GM12878 (cell line): Measurements from ENCODE around the gene PDE1C. TPM values are rescaled to one million over a fixed set of nuclear protein-coding genes. Genes with fewer than 3 reads are reported as not detected.

Source experiments
- ATAC-seq: fragments of 200-7000 bp; cut with Tn5 transposase; 3 replicates; pipeline ENCODE4 v1.9.1; 2020; ENCODE audit warnings: mild to moderate bottlenecking, moderate library complexity
- BruUV-seq: library from RNA; stranded (reverse); fragments of 400-500 nt; replicated peaks from 2 replicates; lab custom pipeline; 2021; lab: Mats Ljungman, UMichigan
- CTCF ChIA-PET: fragments of 300-600 bp; sonication (Branson Sonifier 250); formaldehyde crosslinking; extraction: SDS; loops from one replicate; lab custom pipeline; 2021; ENCODE audit warnings: inconsistent platforms; lab: Yijun Ruan, JAX
- POLR2A ChIA-PET: fragments of 350-600 bp; formaldehyde crosslinking; extraction: SDS; loops from one replicate; lab custom pipeline; 2021; ENCODE audit warnings: inconsistent platforms; lab: Charles Lee
- RAD21 ChIA-PET: fragments of 300-600 bp; sonication (Branson Sonifier 250); formaldehyde crosslinking; loops from one replicate; lab custom pipeline; 2023; ENCODE audit warnings: antibody characterized with exemption; ENCODE audit not compliant: unreplicated experiment; lab: Charles Lee
- SMC1A ChIA-PET: fragments of 300-600 bp; sonication (Branson Sonifier 250); formaldehyde crosslinking; loops from one replicate; lab custom pipeline; 2023; ENCODE audit not compliant: unreplicated experiment, uncharacterized antibody; lab: Charles Lee
- DNase-seq: peaks from one replicate; pipeline ENCODE4 v3.0.0-alpha.2; 2011; ENCODE audit warnings: low read depth, low spot score
- FAIRE-seq: peaks from 3 replicates; lab custom pipeline; 2011; peaks lifted over from hg19 to GRCh38; lab: Jason Lieb, UNC
- H2AFZ ChIP-seq: 2 replicates; pipeline ENCODE4 v1.6.0; 2011; ENCODE audit warnings: low read depth, low read length, control low read depth; ENCODE audit not compliant: control insufficient read depth
- H3K27ac ChIP-seq: 2 replicates; pipeline ENCODE4 v1.5.1; 2011; ENCODE audit warnings: control low read depth; ENCODE audit not compliant: control insufficient read depth, insufficient read depth
- H3K27me3 ChIP-seq, 2 experiments: replicated peaks in 1 of 2; 2 replicates each; pipeline versions ENCODE4 v1.6.0 to v1.6.1; 2011; ENCODE audit warnings: low read length in 1 of 2; ENCODE audit not compliant: control insufficient read depth in 2 of 2, insufficient read depth in 2 of 2
- H3K36me3 ChIP-seq, 2 experiments: 2 replicates each; pipeline ENCODE4 v1.5.1; 2011; ENCODE audit warnings: low read length in 1 of 2; ENCODE audit not compliant: control insufficient read depth in 2 of 2, insufficient read depth in 2 of 2
- H3K4me1 ChIP-seq: 2 replicates; pipeline ENCODE4 v1.6.1; 2011; ENCODE audit warnings: mild to moderate bottlenecking, low read length, moderate library complexity, mixed read lengths; ENCODE audit not compliant: control insufficient read depth, insufficient read depth
- H3K4me2 ChIP-seq: 2 replicates; pipeline ENCODE4 v1.6.0; 2011; ENCODE audit warnings: control low read depth; ENCODE audit not compliant: control insufficient read depth, insufficient read depth
- H3K4me3 ChIP-seq: fragments of 200-600 bp; sonication (generic); 2 replicates; pipeline ENCODE4 v1.5.1; 2016
- H3K79me2 ChIP-seq: 2 replicates; pipeline ENCODE4 v1.6.0; 2011; ENCODE audit warnings: low read length; ENCODE audit not compliant: control insufficient read depth, insufficient read depth
- H3K9ac ChIP-seq: 2 replicates; pipeline ENCODE4 v1.8.0; 2011; ENCODE audit warnings: low read length, control low read depth, mixed read lengths; ENCODE audit not compliant: control insufficient read depth, insufficient read depth
- H3K9me3 ChIP-seq: replicated peaks from 3 replicates; pipeline ENCODE4 v1.5.1; 2011; ENCODE audit warnings: mild to moderate bottlenecking, low read length; ENCODE audit not compliant: control insufficient read depth, insufficient read depth
- H4K20me1 ChIP-seq: 2 replicates; pipeline ENCODE4 v1.6.0; 2011; ENCODE audit not compliant: control insufficient read depth, insufficient read depth
- CEBPB ChIP-seq, 2 experiments: fragments of 150-350 bp in 1 of 2; IDR thresholded peaks; 2 replicates each; pipeline ENCODE4 v1.6.1; 2012 to 2014; ENCODE audit warnings: low read depth in 2 of 2, low read length in 2 of 2, borderline replicate concordance in 1 of 2, inconsistent platforms in 1 of 2
- CUX1 ChIP-seq: IDR thresholded peaks from 2 replicates; pipeline ENCODE4 v1.6.1; 2012; ENCODE audit warnings: improper control_type of control experiment, low read depth, low read length; ENCODE audit not compliant: insufficient replicate concordance
- JUND ChIP-seq: IDR thresholded peaks from 2 replicates; pipeline ENCODE4 v1.6.1; 2012; ENCODE audit warnings: low read depth, mild to moderate bottlenecking, low read length, improper control_type of control experiment, moderate library complexity
- POLR2AphosphoS5 ChIP-seq: IDR thresholded peaks from 2 replicates; pipeline ENCODE4 v1.6.1; 2011; ENCODE audit warnings: mild to moderate bottlenecking, low read length, inconsistent platforms
- RB1 ChIP-seq: fragments of 450-650 bp; formaldehyde crosslinking; IDR thresholded peaks from 2 replicates; pipeline ENCODE4 v1.6.1; 2017; ENCODE audit warnings: mild to moderate bottlenecking, borderline replicate concordance
- RBBP5 ChIP-seq: fragments of 200-600 bp; sonication (generic); conservative IDR thresholded peaks from 2 replicates; pipeline ENCODE4 v1.6.1; 2016
- RFX5 ChIP-seq: IDR thresholded peaks from 2 replicates; pipeline ENCODE4 v1.6.1; 2011; ENCODE audit warnings: low read depth, low read length, improper control_type of control experiment
- SREBF2 ChIP-seq: IDR thresholded peaks from 2 replicates; pipeline ENCODE4 v1.6.1; 2012; ENCODE audit warnings: mild to moderate bottlenecking, low read length
- SUPT20H ChIP-seq: IDR thresholded peaks from 2 replicates; pipeline ENCODE4 v1.6.1; 2011; ENCODE audit warnings: low read depth, mild to moderate bottlenecking, low read length, moderate library complexity, borderline replicate concordance; ENCODE audit not compliant: control insufficient read depth
- TARDBP ChIP-seq: IDR thresholded peaks from 2 replicates; pipeline ENCODE4 v1.6.1; 2016; ENCODE audit warnings: borderline replicate concordance
- TCF7 ChIP-seq: IDR thresholded peaks from 2 replicates; pipeline ENCODE4 v1.6.1; 2014; ENCODE audit warnings: antibody characterized with exemption, borderline replicate concordance
- ZBED1 ChIP-seq: IDR thresholded peaks from 2 replicates; pipeline ENCODE4 v1.6.1; 2016; ENCODE audit warnings: borderline replicate concordance
- WGBS: methylation state at CpG from one replicate; pipeline ENCODE4 v1.1.6; 2016; ENCODE audit warnings: low lambda C conversion rate; ENCODE audit not compliant: insufficient replicate concordance, insufficient coverage; ENCODE audit errors: missing lambda C conversion rate; 5-methylcytosine and 5-hydroxymethylcytosine counted together
- in situ Hi-C: fragments of 300-500 bp; cut with MboI; formaldehyde crosslinking; loops from 9 replicates; pipeline ENCODE4 v1.14.3; 2018; ENCODE audit warnings: mixed read lengths
- intact Hi-C: fragments of 100-400 bp; cut with micrococcal nuclease; formaldehyde crosslinking; loops from one replicate; pipeline ENCODE4 v1.14.2; 2022; ENCODE audit not compliant: unreplicated experiment
- polyA plus RNA-seq, 11 experiments: library from polyadenylated mRNA; depleted of rRNA in 4 of 11; unstranded in 6 of 11; stranded (reverse) in 5 of 11; fragments of >200 nt; fragmentation: Nextera tagmentation in 4 of 11; fragmentation: Illumina TruSeq in 1 of 11; extraction: Ambion mirVana in 4 of 11; extraction: Trizol in 1 of 11; gene quantifications; 1 replicate in 1 of 11; 2 replicates in 10 of 11; pipeline versions ENCODE4 v1.2.1 to v1.2.3, GENCODE V29; 2011 to 2016; ENCODE audit warnings: inconsistent platforms in 2 of 11, missing spikeins in 2 of 11, low read depth in 1 of 11
- total RNA-seq, 4 experiments: library from RNA; depleted of rRNA in 3 of 4; stranded (reverse); fragments of >200 nt in 3 of 4; fragmentation: Illumina TruSeq in 1 of 4; extraction: Trizol in 1 of 4; gene quantifications; 2 replicates each; pipeline versions ENCODE4 v1.2.1 to v1.2.3, GENCODE V29; 2013 to 2021
- TF ChIP-seq, protein P1 (sequence below): IDR thresholded peaks from 2 replicates; pipeline ENCODE4 v1.6.1; 2012; ENCODE audit warnings: low read depth, low read length, improper control_type of control experiment

PDE1C gene
- total and polyA plus RNA-seq, 10 of the 15 experiments (the other 5 are each of a cell fraction or from before 2014, with no cell fraction given): 0.29 to 2.3 (median 0.70) TPM

GRCh38 chr7:31729195-31729804, 340.9 kb downstream of the PDE1C start:
- Histone ChIP-seq H3K79me2 (no peaks in the 10 kb centered on the region), H3K27me3 (no peaks in the 10 kb centered on the region; a peak in 2 of 4 replicates), H2AFZ (no peak overlapping the region), H3K9ac (no peak overlapping the region), H4K20me1 (no peaks in the 10 kb centered on the region), H3K4me1 (no peaks in the 10 kb centered on the region), H3K36me3 (no peaks in the 10 kb centered on the region), H3K4me3 (no peak overlapping the region), H3K4me2 (no peak overlapping the region), H3K27ac (no peak overlapping the region), H3K9me3 (no peaks in the 10 kb centered on the region)
- no TSS peak for BruUV-seq
- 31% methylated on average over 3 of the region's 3 CpGs for WGBS
- in situ Hi-C loops: no loop called here
- TF ChIP-seq RFX5 (no peak), CEBPB (IDR thresholded peaks at IDR 0.05; ENCODE audit: borderline replicate concordance in 1 of 2, low read depth in 2 of 2, low read length in 2 of 2) (no peak), RBBP5 (no peak), CUX1 (no peak), SREBF2 (no peak), JUND (no peak), SUPT20H (no peak), TARDBP (no peak), TCF7 (no peak), RB1 (no peak), ZBED1 (no peak), POLR2AphosphoS5 (no peak)
- TF ChIP-seq, protein P1, sequence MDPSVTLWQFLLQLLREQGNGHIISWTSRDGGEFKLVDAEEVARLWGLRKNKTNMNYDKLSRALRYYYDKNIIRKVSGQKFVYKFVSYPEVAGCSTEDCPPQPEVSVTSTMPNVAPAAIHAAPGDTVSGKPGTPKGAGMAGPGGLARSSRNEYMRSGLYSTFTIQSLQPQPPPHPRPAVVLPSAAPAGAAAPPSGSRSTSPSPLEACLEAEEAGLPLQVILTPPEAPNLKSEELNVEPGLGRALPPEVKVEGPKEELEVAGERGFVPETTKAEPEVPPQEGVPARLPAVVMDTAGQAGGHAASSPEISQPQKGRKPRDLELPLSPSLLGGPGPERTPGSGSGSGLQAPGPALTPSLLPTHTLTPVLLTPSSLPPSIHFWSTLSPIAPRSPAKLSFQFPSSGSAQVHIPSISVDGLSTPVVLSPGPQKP: no peak
- ATAC-seq (no peak), DNase-seq (no peak), FAIRE-seq (no peak)
- ChIA-PET RAD21 (interaction anchor here (0.7 to 1.1 kb wide), 3 partner anchors 23 to 42 kb away, joined by 3 to 4 read pairs (median 3); no protein-coding TSS in a partner anchor), POLR2A (no interaction called here), SMC1A (interaction anchor here (1.0 to 2.6 kb wide), 6 partner anchors 8 to 286 kb away, joined by 3 to 14 read pairs (median 4); no protein-coding TSS in a partner anchor), CTCF (interaction anchor here (0.9 to 2.8 kb wide), 5 partner anchors 26 to 308 kb away, joined by 3 to 12 read pairs (median 3); no protein-coding TSS in a partner anchor)
- intact Hi-C loops: no loop called here
